B cell (primary cell): ENCODE results near the gene CPEB3. TPM values are rescaled to one million over a fixed set of nuclear protein-coding genes. Genes with fewer than 3 reads are reported as not detected.

Experiments
- ATAC-seq: fragments of 200-7000 bp; cut with Tn5 transposase; one replicate; pipeline ENCODE4 v1.10.0; 2021; ENCODE audit warnings: low read depth, mild to moderate bottlenecking, moderate number of reproducible peaks, moderate library complexity
- CTCF ChIA-PET: fragments of 350-600 bp; sonication (Branson Sonifier 250); formaldehyde crosslinking; loops from one replicate; lab custom pipeline; 2021; ENCODE audit warnings: antibody characterized with exemption, inconsistent platforms; lab: Charles Lee
- POLR2A ChIA-PET: fragments of 350-600 bp; sonication (Branson Sonifier 250); formaldehyde crosslinking; loops from one replicate; lab custom pipeline; 2021; ENCODE audit warnings: antibody characterized with exemption; lab: Charles Lee
- DNase-seq: peaks from one replicate; pipeline ENCODE4 v3.0.0; 2013
- H2AFZ ChIP-seq: 2 replicates; pipeline ENCODE4 v1.6.1; 2012; ENCODE audit warnings: mild to moderate bottlenecking, low read depth, low read length; ENCODE audit not compliant: insufficient read depth, poor library complexity, severe bottlenecking
- H3K27ac ChIP-seq, 2 donors: 1 replicate in 1 of 2; 2 replicates in 1 of 2; pipeline ENCODE4 v1.5.1; 2012 to 2013; ENCODE audit warnings: low read length in 2 of 2, mild to moderate bottlenecking in 2 of 2, moderate library complexity in 1 of 2
- H3K27me3 ChIP-seq, 4 experiments: fragments of 200-600 bp in 1 of 4; sonication (generic) in 1 of 4; replicated peaks in 1 of 4; 1 replicate in 2 of 4; 2 replicates in 2 of 4; pipeline versions ENCODE4 v1.6.1 to v1.7.0; 2013 to 2016; ENCODE audit warnings: low read length in 3 of 4, mild to moderate bottlenecking in 2 of 4, mixed read lengths in 1 of 4, moderate library complexity in 1 of 4; ENCODE audit not compliant: insufficient read depth in 4 of 4, control insufficient read depth in 3 of 4; ENCODE audit errors: control extremely low read depth in 1 of 4
- H3K36me3 ChIP-seq, 2 experiments: replicated peaks in 1 of 2; 1 replicate in 1 of 2; 2 replicates in 1 of 2; pipeline versions ENCODE4 v1.6.1 to v1.7.1; 2013; ENCODE audit warnings: low read length in 1 of 2; ENCODE audit not compliant: insufficient read depth in 2 of 2, control insufficient read depth in 1 of 2; ENCODE audit errors: control extremely low read depth in 1 of 2, extremely low read depth in 1 of 2
- H3K4me1 ChIP-seq, 2 donors: fragments of 200-600 bp in 1 of 2; sonication (generic) in 1 of 2; 1 replicate in 1 of 2; 2 replicates in 1 of 2; pipeline versions ENCODE4 v1.5.1 to v1.6.1; 2013 to 2017; ENCODE audit warnings: low read length in 2 of 2; ENCODE audit not compliant: control insufficient read depth in 2 of 2, insufficient read depth in 2 of 2
- H3K4me2 ChIP-seq: replicated peaks from 2 replicates; pipeline ENCODE3; 2012; ENCODE audit warnings: mild to moderate bottlenecking, low read depth, low read length; ENCODE audit not compliant: poor library complexity, severe bottlenecking
- H3K4me3 ChIP-seq, 5 experiments: fragments of 200-600 bp in 1 of 5; sonication (generic) in 1 of 5; 1 replicate in 3 of 5; 2 replicates in 2 of 5; pipeline versions ENCODE4 v1.5.1 to v1.7.0; 2011 to 2016; ENCODE audit warnings: low read length in 4 of 5, mild to moderate bottlenecking in 4 of 5, low read depth in 2 of 5, control low read depth in 1 of 5, moderate library complexity in 1 of 5; ENCODE audit not compliant: insufficient read depth in 1 of 5; ENCODE audit errors: control extremely low read depth in 1 of 5, extremely low read depth in 1 of 5
- H3K79me2 ChIP-seq: fragments of 200-600 bp; sonication (generic); one replicate; pipeline ENCODE4 v1.6.0; 2016; ENCODE audit warnings: low read length; ENCODE audit not compliant: control insufficient read depth, insufficient read depth
- H3K9ac ChIP-seq: fragments of 200-600 bp; sonication (generic); 2 replicates; pipeline ENCODE4 v1.6.1; 2017; ENCODE audit warnings: mild to moderate bottlenecking, low read length, moderate library complexity
- H3K9me3 ChIP-seq, 3 donors: one replicate each; pipeline versions ENCODE4 v1.6.1 to v1.7.1; 2013; ENCODE audit warnings: low read length in 2 of 3; ENCODE audit not compliant: control insufficient read depth in 2 of 3, insufficient read depth in 1 of 3; ENCODE audit errors: control extremely low read depth in 1 of 3
- H4K20me1 ChIP-seq: 2 replicates; pipeline ENCODE4 v1.6.0; 2012; ENCODE audit warnings: mild to moderate bottlenecking, low read length; ENCODE audit not compliant: insufficient read depth, control insufficient read depth, poor library complexity, severe bottlenecking
- H3K27ac Mint-ChIP-seq: one replicate; pipeline ENCODE4 v1.8.0; 2021; ENCODE audit warnings: mixed read lengths
- H3K27me3 Mint-ChIP-seq: one replicate; pipeline ENCODE4 v1.8.0; 2021; ENCODE audit warnings: mixed read lengths
- H3K4me1 Mint-ChIP-seq: one replicate; pipeline ENCODE4 v1.8.0; 2021; ENCODE audit warnings: mixed read lengths
- H3K4me3 Mint-ChIP-seq: one replicate; pipeline ENCODE4 v1.8.0; 2021; ENCODE audit warnings: mixed read lengths
- H3K9me3 Mint-ChIP-seq: one replicate; pipeline ENCODE4 v1.8.0; 2022; ENCODE audit warnings: mixed read lengths; ENCODE audit not compliant: insufficient read depth
- EZH2 ChIP-seq: IDR thresholded peaks from 2 replicates; pipeline ENCODE4 v1.6.1; 2012; ENCODE audit warnings: borderline replicate concordance, low read depth, mild to moderate bottlenecking, moderate library complexity, low read length; ENCODE audit not compliant: insufficient read depth, poor library complexity, severe bottlenecking
- WGBS: methylation state at CpG from one replicate; pipeline ENCODE4 v1.1.5; 2013; ENCODE audit warnings: missing lambda C conversion rate; ENCODE audit not compliant: insufficient coverage; 5-methylcytosine and 5-hydroxymethylcytosine counted together
- intact Hi-C: fragments of 100-400 bp; cut with micrococcal nuclease; formaldehyde crosslinking; loops from one replicate; pipeline ENCODE4 v1.10.0; 2022
- polyA plus RNA-seq: library from polyadenylated mRNA; depleted of rRNA; stranded (reverse); fragments of >200 nt; gene quantifications from 2 replicates; pipeline ENCODE4 v1.2.3, GENCODE V29; 2012
- total RNA-seq, 2 donors: library from RNA; stranded (reverse); fragments of 120-200 nt in 1 of 2; gene quantifications; 1 replicate in 1 of 2; 2 replicates in 1 of 2; pipeline versions ENCODE4 v1.2.3 to v1.2.4, GENCODE V29; 2013 to 2022
- TF ChIP-seq, protein P1 (sequence below): fragments of 200-600 bp; IDR thresholded peaks from one replicate; pipeline ENCODE4 v1.8.0; 2022; ENCODE audit warnings: antibody characterized with exemption, mild to moderate bottlenecking

Gene CPEB3
- total and polyA plus RNA-seq, 2 donors (not counting 1 experiment from before 2014, with no cell fraction given): 1.6 to 6.7 TPM

DNA sequence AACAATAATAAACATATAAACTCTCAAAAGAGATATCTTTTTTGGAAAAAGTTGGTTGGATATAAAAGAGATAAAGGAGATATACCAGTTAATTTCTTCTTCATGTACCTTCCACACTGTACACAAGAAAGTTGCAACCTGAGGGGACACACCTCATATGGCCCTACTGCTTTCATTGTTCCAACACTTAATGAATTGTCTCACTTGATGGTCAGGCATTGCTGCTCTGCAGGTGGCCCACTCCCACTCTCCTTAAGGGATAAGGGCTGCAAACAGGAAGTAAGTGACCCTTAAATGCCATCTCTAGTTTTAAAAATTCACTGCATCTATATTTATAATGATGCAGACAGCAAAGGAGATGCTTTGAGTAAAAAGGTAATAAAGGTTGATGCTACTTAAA lies 215.0 kb downstream of the CPEB3 start:
- CTCF ChIA-PET: interaction anchor here (0.6 kb wide), 1 partner anchor 148 kb away, joined by 4 read pairs; no protein-coding TSS in a partner anchor
- ATAC-seq (no peak), DNase-seq (no peak)
- Histone ChIP-seq H2AFZ (no peak overlapping the region), H3K27me3 (no peaks in the 10 kb centered on the region), H3K4me2 (no peak overlapping the region), H3K9ac (no peak overlapping the region), H3K4me1 (no peaks in the 10 kb centered on the region), H3K9me3 (no peaks in the 10 kb centered on the region), H3K27ac (no peak overlapping the region), H4K20me1 (no peaks in the 10 kb centered on the region), H3K79me2 (no peaks in the 10 kb centered on the region), H3K36me3 (peaks cover 6 to 11% of the 10 kb centered on the region in 2 experiments), H3K4me3 (no peak overlapping the region)
- intact Hi-C loops: no loop called here
- H3K9me3 Mint-ChIP-seq: no peaks in the 10 kb centered on the region
- H3K4me1 Mint-ChIP-seq: no peaks in the 10 kb centered on the region
- no peak overlapping the region for H3K4me3 Mint-ChIP-seq
- TF ChIP-seq, protein P1, sequence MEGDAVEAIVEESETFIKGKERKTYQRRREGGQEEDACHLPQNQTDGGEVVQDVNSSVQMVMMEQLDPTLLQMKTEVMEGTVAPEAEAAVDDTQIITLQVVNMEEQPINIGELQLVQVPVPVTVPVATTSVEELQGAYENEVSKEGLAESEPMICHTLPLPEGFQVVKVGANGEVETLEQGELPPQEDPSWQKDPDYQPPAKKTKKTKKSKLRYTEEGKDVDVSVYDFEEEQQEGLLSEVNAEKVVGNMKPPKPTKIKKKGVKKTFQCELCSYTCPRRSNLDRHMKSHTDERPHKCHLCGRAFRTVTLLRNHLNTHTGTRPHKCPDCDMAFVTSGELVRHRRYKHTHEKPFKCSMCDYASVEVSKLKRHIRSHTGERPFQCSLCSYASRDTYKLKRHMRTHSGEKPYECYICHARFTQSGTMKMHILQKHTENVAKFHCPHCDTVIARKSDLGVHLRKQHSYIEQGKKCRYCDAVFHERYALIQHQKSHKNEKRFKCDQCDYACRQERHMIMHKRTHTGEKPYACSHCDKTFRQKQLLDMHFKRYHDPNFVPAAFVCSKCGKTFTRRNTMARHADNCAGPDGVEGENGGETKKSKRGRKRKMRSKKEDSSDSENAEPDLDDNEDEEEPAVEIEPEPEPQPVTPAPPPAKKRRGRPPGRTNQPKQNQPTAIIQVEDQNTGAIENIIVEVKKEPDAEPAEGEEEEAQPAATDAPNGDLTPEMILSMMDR: no peak
- TF ChIP-seq EZH2: no peak
- no peak overlapping the region for H3K27ac Mint-ChIP-seq
- no peaks in the 10 kb centered on the region for H3K27me3 Mint-ChIP-seq
- POLR2A ChIA-PET: no interaction called here

DNA sequence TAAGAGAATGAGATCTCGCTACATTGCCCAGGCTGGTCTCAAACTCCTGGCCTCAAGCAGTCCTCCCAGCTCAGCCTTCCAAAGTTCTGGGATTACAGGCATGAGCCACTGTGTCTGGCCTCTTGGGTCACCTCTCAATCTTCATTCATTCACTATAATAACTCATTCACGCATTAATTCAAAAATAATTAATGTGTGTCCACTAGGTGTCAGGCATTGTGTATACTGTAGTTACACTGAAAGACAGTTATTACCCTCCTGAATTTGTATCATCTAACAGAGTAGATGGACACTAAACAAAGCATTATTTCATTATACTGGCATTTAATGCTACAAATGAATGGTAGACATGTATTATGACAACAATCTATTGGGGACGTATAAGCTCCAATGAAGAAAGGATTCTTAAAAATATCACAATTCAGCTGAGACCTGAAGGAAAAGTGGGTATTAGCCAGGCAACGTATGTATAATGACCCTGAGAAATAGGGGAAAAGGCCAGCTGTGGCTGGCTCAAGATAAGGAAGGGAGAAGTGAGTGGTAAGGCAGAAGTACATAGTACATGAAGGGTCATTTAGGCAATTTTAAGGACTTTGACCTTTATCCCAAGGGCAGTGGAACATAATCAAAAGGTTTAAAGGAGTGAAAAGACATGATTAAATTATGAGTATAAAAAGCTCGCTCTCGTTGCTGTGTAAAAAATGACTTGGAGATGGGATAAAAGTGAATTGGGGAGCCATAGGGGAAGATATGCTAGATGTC lies 216.6 kb downstream of the CPEB3 start:
- H3K4me1 ChIP-seq: no peaks in the 10 kb centered on the region
- Mint-ChIP-seq H3K27me3 (no peaks in the 10 kb centered on the region), H3K4me1 (no peaks in the 10 kb centered on the region), H3K9me3 (no peaks in the 10 kb centered on the region), H3K27ac (no peak overlapping the region), H3K4me3 (no peak overlapping the region)
- intact Hi-C loops: no loop called here
- peaks cover 3 to 6% of the 10 kb centered on the region in 2 experiments for H3K36me3 ChIP-seq
- H4K20me1 ChIP-seq: no peaks in the 10 kb centered on the region
- H3K9me3 ChIP-seq: no peaks in the 10 kb centered on the region
- no peak overlapping the region for H3K9ac ChIP-seq
- ChIA-PET CTCF (interaction anchor here (0.7 kb wide), 1 partner anchor 359 kb away, joined by 3 read pairs; no protein-coding TSS in a partner anchor), POLR2A (no interaction called here)
- 100% methylated on average over 1 of the region's 6 CpGs for WGBS
- ATAC-seq (no peak), DNase-seq (no peak)
- TF ChIP-seq, protein P1: peak; percentile 10
- no peak for TF ChIP-seq EZH2
- no peaks in the 10 kb centered on the region for H3K27me3 ChIP-seq
- H3K27ac ChIP-seq: no peak overlapping the region
- H2AFZ ChIP-seq: no peak overlapping the region
- no peaks in the 10 kb centered on the region for H3K79me2 ChIP-seq
- no peak overlapping the region for H3K4me2 ChIP-seq
- H3K4me3 ChIP-seq: no peak overlapping the region
